Common myeloid progenitor, CD34-positive (primary cell): Measurements from ENCODE around the gene TRIP11.

Experiments used
- CTCF ChIA-PET: fragments of 350-600 bp; sonication (Branson Sonifier 250); formaldehyde crosslinking; loops from one replicate; lab custom pipeline; 2021; ENCODE audit warnings: antibody characterized with exemption; lab: Charles Lee
- POLR2A ChIA-PET: fragments of 350-600 bp; sonication (Branson Sonifier 250); formaldehyde crosslinking; loops from one replicate; lab custom pipeline; 2021; ENCODE audit warnings: antibody characterized with exemption; lab: Charles Lee
- DNase-seq, 3 donors: peaks; one replicate each; pipeline versions ENCODE4 v3.0.0 to v3.0.0-alpha.2; 2013
- H3K27ac ChIP-seq, 2 experiments: 1 replicate in 1 of 2; 2 replicates in 1 of 2; pipeline ENCODE4 v1.7.0; 2013; ENCODE audit warnings: inconsistent platforms in 2 of 2, low read length in 2 of 2, mild to moderate bottlenecking in 2 of 2, low read depth in 1 of 2, moderate library complexity in 1 of 2; ENCODE audit not compliant: severe bottlenecking in 2 of 2, insufficient read depth in 1 of 2, poor library complexity in 1 of 2
- H3K27me3 ChIP-seq, 5 experiments: replicated peaks in 2 of 5; 1 replicate in 3 of 5; 2 replicates in 2 of 5; pipeline versions ENCODE4 v1.6.1 to v1.7.0; 2013; ENCODE audit warnings: low read length in 4 of 5, mild to moderate bottlenecking in 2 of 5, moderate library complexity in 2 of 5, inconsistent platforms in 1 of 5; ENCODE audit not compliant: insufficient read depth in 5 of 5, control insufficient read depth in 4 of 5
- H3K36me3 ChIP-seq, 4 experiments: 1 replicate in 2 of 4; 2 replicates in 2 of 4; pipeline versions ENCODE4 v1.6.1 to v1.7.0; 2013; ENCODE audit warnings: low read length in 3 of 4, control low read depth in 1 of 4, mild to moderate bottlenecking in 1 of 4; ENCODE audit not compliant: control insufficient read depth in 4 of 4, insufficient read depth in 4 of 4
- H3K4me1 ChIP-seq, 4 experiments: 1 replicate in 3 of 4; 2 replicates in 1 of 4; pipeline versions ENCODE4 v1.6.1 to v1.7.1; 2013; ENCODE audit warnings: low read length in 3 of 4, mild to moderate bottlenecking in 3 of 4, control low read depth in 1 of 4, inconsistent platforms in 1 of 4, moderate library complexity in 1 of 4; ENCODE audit not compliant: control insufficient read depth in 4 of 4, insufficient read depth in 4 of 4; ENCODE audit errors: control extremely low read depth in 1 of 4
- H3K4me3 ChIP-seq, 7 experiments: 1 replicate in 4 of 7; 2 replicates in 3 of 7; pipeline versions ENCODE4 v1.5.1 to v1.7.0; 2013; ENCODE audit warnings: mild to moderate bottlenecking in 7 of 7, low read length in 6 of 7, moderate library complexity in 6 of 7, inconsistent platforms in 2 of 7, low read depth in 2 of 7, control low read depth in 1 of 7; ENCODE audit not compliant: insufficient read depth in 4 of 7, control insufficient read depth in 1 of 7; ENCODE audit errors: extremely low read depth in 1 of 7
- H3K9me3 ChIP-seq, 5 experiments: 1 replicate in 4 of 5; 2 replicates in 1 of 5; pipeline versions ENCODE4 v1.6.1 to v1.7.1; 2013; ENCODE audit warnings: low read length in 4 of 5, mild to moderate bottlenecking in 2 of 5, inconsistent platforms in 1 of 5, low read depth in 1 of 5, moderate library complexity in 1 of 5; ENCODE audit not compliant: control insufficient read depth in 4 of 5, insufficient read depth in 2 of 5; ENCODE audit errors: control extremely low read depth in 1 of 5
- WGBS: methylation state at CpG from one replicate; pipeline ENCODE4 v1.1.5; 2013; ENCODE audit not compliant: insufficient coverage; 5-methylcytosine and 5-hydroxymethylcytosine counted together

TRIP11 gene

GRCh38 chr14:92012121-92012748, 27.6 kb downstream of the TRIP11 start:
- no peaks in the 10 kb centered on the region for H3K9me3 ChIP-seq
- no peak overlapping the region for H3K4me3 ChIP-seq
- H3K27ac ChIP-seq: no peak overlapping the region
- H3K4me1 ChIP-seq: no peaks in the 10 kb centered on the region
- no peaks in the 10 kb centered on the region for H3K27me3 ChIP-seq
- POLR2A ChIA-PET: no interaction called here
- WGBS: 100% methylated on average over 3 of the region's 4 CpGs
- CTCF ChIA-PET: interaction anchor here (1.1 to 1.3 kb wide), 2 partner anchors 8 to 10 kb away, joined by 3 read pairs; no protein-coding TSS in a partner anchor
- peaks cover 8 to 76% (median 39%) of the 10 kb centered on the region in 4 experiments for H3K36me3 ChIP-seq
- DNase-seq: no peak

DNA sequence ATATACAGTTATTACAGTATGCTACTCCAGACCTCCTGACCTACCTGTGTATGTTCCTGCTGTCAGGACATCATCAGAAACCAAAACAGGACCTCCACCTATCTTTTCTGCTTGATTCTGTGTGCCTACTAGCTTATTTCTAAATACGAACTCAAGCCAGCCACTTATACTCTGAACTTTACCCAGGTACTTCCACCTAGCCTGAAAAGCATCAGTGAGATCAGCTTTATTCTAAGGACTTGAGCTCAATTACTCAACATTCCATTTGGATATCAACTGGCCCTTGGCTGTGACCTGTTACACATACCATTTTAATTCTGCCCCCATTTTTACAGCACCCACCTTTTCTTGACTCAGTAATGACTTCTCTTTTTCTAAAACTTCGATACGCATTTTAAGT, 29.2 kb downstream of the TRIP11 start:
- WGBS: 100% methylated on average over 1 of the region's 3 CpGs
- H3K4me1 ChIP-seq: no peaks in the 10 kb centered on the region
- H3K36me3 ChIP-seq: peaks cover 4 to 71% (median 34%) of the 10 kb centered on the region in 4 experiments
- POLR2A ChIA-PET: no interaction called here
- no peak overlapping the region for H3K4me3 ChIP-seq
- H3K27me3 ChIP-seq: no peaks in the 10 kb centered on the region
- no peak overlapping the region for H3K27ac ChIP-seq
- CTCF ChIA-PET: interaction anchor here (1.6 to 1.7 kb wide), 2 partner anchors 9 to 13 kb away, joined by 4 to 5 read pairs; no protein-coding TSS in a partner anchor
- no peak for DNase-seq
- no peaks in the 10 kb centered on the region for H3K9me3 ChIP-seq

DNA sequence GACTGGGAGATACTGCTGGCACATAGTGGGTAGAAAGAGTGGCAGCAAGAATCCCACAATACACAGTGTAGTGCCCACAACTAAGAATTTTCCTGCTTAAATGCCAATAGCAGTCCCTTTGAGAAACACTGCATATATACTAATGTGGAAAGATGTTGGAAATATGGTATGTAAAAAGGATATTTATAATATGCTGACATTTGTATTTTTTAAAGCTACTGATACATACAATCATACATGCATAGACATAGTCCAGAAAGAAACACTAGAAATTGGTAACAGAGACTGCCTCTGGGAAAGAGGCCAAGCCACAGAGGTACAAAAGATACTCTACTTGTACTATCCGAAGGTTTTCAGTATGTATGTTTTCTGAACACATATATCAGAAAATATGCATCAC, 30.3 kb downstream of the TRIP11 start:
- H3K4me1 ChIP-seq: no peaks in the 10 kb centered on the region
- ChIA-PET POLR2A (no interaction called here), CTCF (interaction anchor here (1.6 to 1.7 kb wide), 2 partner anchors 8 to 12 kb away, joined by 4 to 5 read pairs; no protein-coding TSS in a partner anchor)
- H3K4me3 ChIP-seq: no peak overlapping the region
- DNase-seq: no peak
- no peak overlapping the region for H3K27ac ChIP-seq
- H3K27me3 ChIP-seq: no peaks in the 10 kb centered on the region
- peaks cover 8 to 74% (median 37%) of the 10 kb centered on the region in 4 experiments for H3K36me3 ChIP-seq
- WGBS: no CpG with 5 or more reads among the region's 1 CpG
- H3K9me3 ChIP-seq: no peaks in the 10 kb centered on the region

DNA sequence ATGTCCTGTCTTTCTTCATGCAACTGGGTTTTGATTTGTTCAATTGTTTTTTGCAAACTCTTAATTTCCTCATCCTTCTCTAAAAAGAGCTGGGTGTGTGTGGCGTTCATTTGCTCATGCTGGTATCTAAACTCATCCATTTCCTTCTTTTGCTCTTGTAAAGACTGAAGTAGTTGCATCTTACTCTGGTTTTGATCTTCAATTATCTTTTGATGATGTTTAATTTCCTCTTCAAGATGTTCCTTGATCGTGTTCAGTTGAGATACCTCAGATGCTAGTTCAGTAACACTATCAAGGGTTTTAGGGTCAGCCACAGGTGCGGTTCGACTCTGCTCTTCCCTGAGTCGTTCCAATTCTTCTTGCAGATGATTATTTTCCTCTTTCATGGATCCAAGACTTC, 34.8 kb downstream of the TRIP11 start:
- Histone ChIP-seq H3K27ac (no peak overlapping the region), H3K36me3 (peaks cover 8 to 52% (median 27%) of the 10 kb centered on the region in 4 experiments), H3K4me3 (no peak overlapping the region), H3K4me1 (peaks cover 0 to 3% (median 0%) of the 10 kb centered on the region in 4 experiments), H3K27me3 (no peaks in the 10 kb centered on the region), H3K9me3 (no peaks in the 10 kb centered on the region)
- POLR2A ChIA-PET: no interaction called here
- CTCF ChIA-PET: interaction anchor here (1.3 kb wide), 1 partner anchor 8 kb away, joined by 7 read pairs; no protein-coding TSS in a partner anchor
- DNase-seq: no peak
- WGBS: 100% methylated on average over 3 of the region's 5 CpGs

DNA sequence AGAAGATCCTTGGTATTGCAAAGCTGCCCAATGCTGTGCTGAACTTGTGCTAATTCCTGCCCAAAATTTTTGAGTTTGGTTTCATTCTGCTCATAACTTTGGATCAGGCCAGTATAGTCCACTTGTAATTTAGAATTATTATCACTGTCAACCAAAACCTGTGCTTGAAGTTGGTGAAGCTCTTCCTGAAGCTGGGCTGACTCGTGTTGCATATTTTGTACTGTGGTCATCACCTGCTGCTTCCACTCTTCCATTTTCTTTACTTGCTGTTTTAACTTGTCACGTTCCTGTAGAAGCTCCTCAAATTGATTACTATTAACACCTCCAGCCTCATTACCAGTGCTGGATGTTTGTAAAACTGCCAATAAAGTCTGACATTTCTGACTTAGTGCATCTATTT, 35.8 kb downstream of the TRIP11 start:
- H3K4me3 ChIP-seq: no peak overlapping the region
- H3K36me3 ChIP-seq: peaks cover 8 to 45% (median 23%) of the 10 kb centered on the region in 4 experiments
- 100% methylated on average over 2 of the region's 2 CpGs for WGBS
- no peaks in the 10 kb centered on the region for H3K9me3 ChIP-seq
- H3K27me3 ChIP-seq: no peaks in the 10 kb centered on the region
- no peak overlapping the region for H3K27ac ChIP-seq
- CTCF ChIA-PET: interaction anchor here (0.7 kb wide), 1 partner anchor 8 kb away, joined by 3 read pairs; no protein-coding TSS in a partner anchor
- H3K4me1 ChIP-seq: peaks cover 2 to 12% (median 2%) of the 10 kb centered on the region in 4 experiments
- POLR2A ChIA-PET: no interaction called here
- no peak for DNase-seq

- Histone ChIP-seq H3K27me3 (no peaks in the 10 kb centered on the region), H3K4me1 (peaks cover 9 to 37% (median 23%) of the 10 kb centered on the region in 4 experiments), H3K36me3 (peaks cover 4 to 11% (median 5%) of the 10 kb centered on the region in 4 experiments), H3K27ac (peak overlapping the region in 1 of 2 experiments; percentile 69), H3K4me3 (peak overlapping the region in 2 of 7 experiments; percentile 1 to 23), H3K9me3 (no peaks in the 10 kb centered on the region)
- WGBS: no CpG with 5 or more reads among the region's 6 CpGs
- ChIA-PET POLR2A (no interaction called here), CTCF (no interaction called here)
- DNase-seq: no peak
These were observed 40.9 kb downstream of the TRIP11 start for GRCh38 chr14:91998667-91999570.
